K562 (cell line): ENCODE results near the gene PFKL. TPM values are rescaled to one million over a fixed set of nuclear protein-coding genes. Genes with fewer than 3 reads are reported as not detected.

Source experiments
- ATAC-seq: fragments of 200-7000 bp; cut with Tn5 transposase; 3 replicates; pipeline ENCODE4 v1.9.1; 2020; ENCODE audit warnings: moderate library complexity
- BruUV-seq: library from RNA; stranded (reverse); fragments of 400-500 nt; replicated peaks from 2 replicates; lab custom pipeline; 2021; lab: Mats Ljungman, UMichigan
- CTCF ChIA-PET: fragments of 300-600 bp; formaldehyde crosslinking; extraction: SDS; loops from one replicate; lab custom pipeline; 2021; ENCODE audit warnings: low intra/inter-chr PET ratio; lab: Yijun Ruan, JAX
- POLR2A ChIA-PET: fragments of 300-600, 350-650 bp; sonication (Branson Sonifier 250); formaldehyde crosslinking; extraction: SDS; loops from one replicate; lab custom pipeline; 2021; ENCODE audit warnings: antibody characterized with exemption, inconsistent platforms; lab: Yijun Ruan, JAX
- DNase-seq, 4 experiments: peaks; one replicate each; pipeline versions ENCODE4 v3.0.0 to v3.0.0-alpha.2; 2011 to 2018; ENCODE audit warnings: low spot score in 3 of 4, mixed read lengths in 3 of 4; ENCODE audit errors: extremely low read depth in 1 of 4
- FAIRE-seq: peaks from 2 replicates; lab custom pipeline; 2011; peaks lifted over from hg19 to GRCh38; lab: Jason Lieb, UNC
- H2AFZ ChIP-seq: 2 replicates; pipeline ENCODE4 v1.6.0; 2011; ENCODE audit warnings: low read depth, low read length, control low read depth, inconsistent platforms
- H3K27ac ChIP-seq: fragments of 200-600 bp; 3 replicates; pipeline ENCODE4 v1.8.0; 2011; ENCODE audit warnings: low read depth, mild to moderate bottlenecking, control low read depth, inconsistent platforms, low read length, moderate library complexity, mixed read lengths; ENCODE audit errors: extremely low read depth
- H3K27me3 ChIP-seq, 2 experiments: fragments of 300-600 bp in 1 of 2; 2 replicates in 1 of 2; 3 replicates in 1 of 2; pipeline versions ENCODE4 v1.6.0 to v1.8.0; 2011; ENCODE audit warnings: inconsistent platforms in 2 of 2, low read length in 2 of 2, mild to moderate bottlenecking in 1 of 2, mixed read lengths in 1 of 2, moderate library complexity in 1 of 2; ENCODE audit not compliant: control insufficient read depth in 2 of 2, insufficient read depth in 2 of 2
- H3K36me3 ChIP-seq: fragments of 300-600 bp; 3 replicates; pipeline ENCODE4 v1.8.0; 2011; ENCODE audit warnings: mild to moderate bottlenecking, low read length, inconsistent platforms; ENCODE audit not compliant: control insufficient read depth, insufficient read depth
- H3K4me1 ChIP-seq, 2 experiments: fragments of 200-600 bp in 1 of 2; replicated peaks in 1 of 2; 2 replicates in 1 of 2; 3 replicates in 1 of 2; pipeline versions ENCODE4 v1.5.1 to v1.8.0; 2011; ENCODE audit warnings: inconsistent platforms in 2 of 2, low read length in 2 of 2, mild to moderate bottlenecking in 1 of 2, mixed read lengths in 1 of 2, moderate library complexity in 1 of 2; ENCODE audit not compliant: control insufficient read depth in 2 of 2, insufficient read depth in 2 of 2
- H3K4me2 ChIP-seq: 2 replicates; pipeline ENCODE4 v1.6.1; 2011; ENCODE audit warnings: low read length, control low read depth, inconsistent platforms, mixed read lengths; ENCODE audit not compliant: insufficient read depth
- H3K4me3 ChIP-seq: fragments of 200-600 bp; sonication (generic), shearing (Covaris generic); 2 replicates; pipeline ENCODE4 v1.5.1; 2016; ENCODE audit warnings: control low read depth, inconsistent platforms
- H3K79me2 ChIP-seq: fragments of 200-600 bp; 3 replicates; pipeline ENCODE4 v1.8.0; 2011; ENCODE audit warnings: low read length, inconsistent platforms; ENCODE audit not compliant: control insufficient read depth, insufficient read depth
- H3K9ac ChIP-seq, 2 experiments: 2 replicates each; pipeline versions ENCODE4 v1.6.0 to v1.6.1; 2011; ENCODE audit warnings: low read depth in 2 of 2, low read length in 2 of 2, control low read depth in 1 of 2, inconsistent platforms in 1 of 2, mild to moderate bottlenecking in 1 of 2, mixed read lengths in 1 of 2; ENCODE audit not compliant: insufficient read depth in 1 of 2
- H3K9me1 ChIP-seq: one replicate; pipeline ENCODE4 v1.6.0; 2011; ENCODE audit warnings: inconsistent platforms, mild to moderate bottlenecking, low read length, moderate library complexity; ENCODE audit not compliant: control insufficient read depth, insufficient read depth
- H3K9me3 ChIP-seq: replicated peaks from 2 replicates; pipeline ENCODE4 v1.5.1; 2011; ENCODE audit warnings: low read depth, low read length, inconsistent platforms; ENCODE audit not compliant: control insufficient read depth, insufficient read depth
- H4K20me1 ChIP-seq: replicated peaks from 2 replicates; pipeline ENCODE4 v1.6.1; 2011; ENCODE audit warnings: low read length, inconsistent platforms, mixed read lengths; ENCODE audit not compliant: control insufficient read depth, insufficient read depth
- BRD9 ChIP-seq: fragments of 450-650 bp; IDR thresholded peaks from 2 replicates; pipeline ENCODE4 v1.6.1; 2018; ENCODE audit warnings: low read depth; ENCODE audit not compliant: partially characterized antibody
- CAMTA2 ChIP-seq: fragments of 250-450 bp; sonication (Bioruptor Pico); conservative IDR thresholded peaks from 2 replicates; pipeline ENCODE4 v1.5.1; 2022
- CGGBP1 ChIP-seq: fragments of 250-450 bp; sonication (Bioruptor Pico); IDR thresholded peaks from 2 replicates; pipeline ENCODE4 v1.9.0; 2021; ENCODE audit warnings: mild to moderate bottlenecking
- MAZ ChIP-seq, 2 experiments: fragments of 450-650 bp in 1 of 2; sonication (generic) in 1 of 2; formaldehyde crosslinking; IDR thresholded peaks in 1 of 2; conservative IDR thresholded peaks in 1 of 2; 2 replicates each; pipeline versions ENCODE4 v1.4.0 to v1.5.0; 2020; ENCODE audit warnings: mild to moderate bottlenecking in 1 of 2, missing genetic modification reagents in 1 of 2
- MCM5 ChIP-seq: fragments of 450-650 bp; IDR thresholded peaks from 2 replicates; pipeline ENCODE4 v1.6.1; 2016; ENCODE audit warnings: low read depth
- RFX1 ChIP-seq: fragments of 450-650 bp; IDR thresholded peaks from 2 replicates; pipeline ENCODE4 v1.6.1; 2016; ENCODE audit warnings: mild to moderate bottlenecking, moderate library complexity
- TARDBP ChIP-seq: fragments of 450-650 bp; IDR thresholded peaks from 2 replicates; pipeline ENCODE4 v1.6.1; 2016
- ZNF518B ChIP-seq: fragments of 250-450 bp; sonication (Bioruptor Pico); IDR thresholded peaks from 2 replicates; pipeline ENCODE4 v1.5.0; 2021; ENCODE audit warnings: mild to moderate bottlenecking, moderate library complexity
- ZNF740 ChIP-seq, 3 experiments: fragments of 200-800 bp in 1 of 3; sonication (Bioruptor generic) in 1 of 3; sonication (generic) in 1 of 3; formaldehyde crosslinking in 1 of 3; IDR thresholded peaks; 2 replicates each; pipeline versions ENCODE4 v1.6.1 to v1.8.0; 2016 to 2022; ENCODE audit warnings: mild to moderate bottlenecking in 2 of 3, missing compliant biosample characterization in 2 of 3, missing genetic modification characterization in 2 of 3, missing genetic modification reagents in 1 of 3
- ZNF778 ChIP-seq: fragments of 450-650 bp; formaldehyde crosslinking; IDR thresholded peaks from 2 replicates; pipeline ENCODE4 v1.4.0; 2020; ENCODE audit warnings: mild to moderate bottlenecking, moderate library complexity
- WGBS: fragments of 100-300 bp; shearing (Covaris generic); methylation state at CpG from one replicate; pipeline ENCODE4 v1.1.6; 2016; ENCODE audit warnings: low coverage, mixed read lengths; ENCODE audit not compliant: insufficient coverage; ENCODE audit errors: missing lambda C conversion rate; 5-methylcytosine and 5-hydroxymethylcytosine counted together
- in situ Hi-C: fragments of 300-500 bp; cut with MboI; formaldehyde crosslinking; loops from 4 replicates; pipeline ENCODE4 v1.15.0; 2018; ENCODE audit warnings: inconsistent platforms, mixed read lengths
- intact Hi-C: fragments of 100-400 bp; cut with micrococcal nuclease; formaldehyde crosslinking; loops from 2 replicates; pipeline ENCODE4 v1.14.2; 2022
- polyA plus RNA-seq, 8 experiments: library from polyadenylated mRNA; depleted of rRNA in 4 of 8; stranded (reverse) in 5 of 8; unstranded in 3 of 8; fragments of >200 nt; fragmentation: Nextera tagmentation in 2 of 8; fragmentation: Illumina TruSeq in 1 of 8; extraction: Ambion mirVana in 2 of 8; extraction: Trizol in 1 of 8; gene quantifications; 2 replicates each; pipeline versions ENCODE4 v1.2.1 to v1.2.3, GENCODE V29; 2011 to 2014; ENCODE audit warnings: inconsistent platforms in 1 of 8, missing spikeins in 1 of 8
- total RNA-seq, 7 experiments: library from RNA; depleted of rRNA in 6 of 7; stranded (reverse); fragments of >200 nt in 6 of 7; fragmentation: Illumina TruSeq in 2 of 7; extraction: Trizol in 2 of 7; gene quantifications; 2 replicates each; pipeline versions ENCODE4 v1.2.1 to v1.2.3, GENCODE V29; 2011 to 2021; ENCODE audit warnings: low replicate concordance in 1 of 7
- TF ChIP-seq, protein P1 (sequence below): fragments of 450-650 bp; IDR thresholded peaks from 2 replicates; pipeline ENCODE4 v1.6.1; 2017; ENCODE audit warnings: antibody characterized with exemption
- TF ChIP-seq, protein P2 (sequence below): fragments of 250-450 bp; sonication (Bioruptor Pico); IDR thresholded peaks from 2 replicates; pipeline ENCODE4 v1.9.0; 2021; ENCODE audit warnings: mild to moderate bottlenecking, inconsistent platforms

The PFKL gene
- total and polyA plus RNA-seq, 9 of the 15 experiments (the other 6 are each of a cell fraction or from before 2014, with no cell fraction given): 1.1 to 124 (median 45.6) TPM

DNA sequence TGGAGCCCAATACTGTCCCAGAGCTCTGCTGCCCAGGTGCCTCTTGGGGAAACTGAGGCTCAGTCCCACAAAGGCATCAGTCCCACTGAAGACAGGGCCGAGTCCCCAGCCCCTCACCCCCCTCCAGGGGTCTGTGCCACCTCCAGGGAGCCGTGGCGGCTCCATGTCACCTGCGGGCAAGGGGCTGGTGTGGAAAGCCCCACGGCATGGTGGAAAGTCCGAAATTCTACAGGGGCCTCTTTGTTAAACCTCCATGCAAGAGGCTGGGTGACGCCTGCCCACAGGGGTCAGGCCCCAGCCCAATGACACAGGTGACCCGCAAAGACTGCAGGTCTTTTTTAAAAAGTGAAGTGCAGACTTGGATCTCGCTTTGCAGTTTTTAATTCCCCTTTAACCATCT lies 17.5 kb upstream of the PFKL start:
- POLR2A ChIA-PET: interaction anchor here (0.6 kb wide), 2 partner anchors 12 to 160 kb away, joined by 3 read pairs; no protein-coding TSS in a partner anchor
- no peak for ATAC-seq
- Histone ChIP-seq H3K4me3 (no peak overlapping the region), H3K27me3 (peaks cover 45 to 72% of the 10 kb centered on the region in 2 experiments), H3K9me1 (no peaks in the 10 kb centered on the region), H3K79me2 (no peaks in the 10 kb centered on the region), H3K9me3 (no peaks in the 10 kb centered on the region), H2AFZ (no peak overlapping the region), H4K20me1 (peaks cover 14% of the 10 kb centered on the region), H3K27ac (no peak overlapping the region), H3K9ac (no peak overlapping the region), H3K36me3 (no peaks in the 10 kb centered on the region), H3K4me1 (peaks cover 0 to 31% of the 10 kb centered on the region in 2 experiments; a peak in 2 of 5 replicates), H3K4me2 (no peak overlapping the region)
- no peak for DNase-seq
- CTCF ChIA-PET: no interaction called here
- intact Hi-C loops (no loop called here), in situ Hi-C loops (loop anchor here (25.0 kb wide), 1 partner anchor 120 kb away; no protein-coding TSS in a partner anchor)
- WGBS: 9% methylated on average over 9 of the region's 9 CpGs
- FAIRE-seq: no peak
- BruUV-seq: no TSS peak
- TF ChIP-seq, protein P1, sequence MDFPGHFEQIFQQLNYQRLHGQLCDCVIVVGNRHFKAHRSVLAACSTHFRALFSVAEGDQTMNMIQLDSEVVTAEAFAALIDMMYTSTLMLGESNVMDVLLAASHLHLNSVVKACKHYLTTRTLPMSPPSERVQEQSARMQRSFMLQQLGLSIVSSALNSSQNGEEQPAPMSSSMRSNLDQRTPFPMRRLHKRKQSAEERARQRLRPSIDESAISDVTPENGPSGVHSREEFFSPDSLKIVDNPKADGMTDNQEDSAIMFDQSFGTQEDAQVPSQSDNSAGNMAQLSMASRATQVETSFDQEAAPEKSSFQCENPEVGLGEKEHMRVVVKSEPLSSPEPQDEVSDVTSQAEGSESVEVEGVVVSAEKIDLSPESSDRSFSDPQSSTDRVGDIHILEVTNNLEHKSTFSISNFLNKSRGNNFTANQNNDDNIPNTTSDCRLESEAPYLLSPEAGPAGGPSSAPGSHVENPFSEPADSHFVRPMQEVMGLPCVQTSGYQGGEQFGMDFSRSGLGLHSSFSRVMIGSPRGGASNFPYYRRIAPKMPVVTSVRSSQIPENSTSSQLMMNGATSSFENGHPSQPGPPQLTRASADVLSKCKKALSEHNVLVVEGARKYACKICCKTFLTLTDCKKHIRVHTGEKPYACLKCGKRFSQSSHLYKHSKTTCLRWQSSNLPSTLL: no peak
- no peak for TF ChIP-seq CAMTA2 (CRISPR knock-in tag)
- TF ChIP-seq CGGBP1 (CRISPR knock-in tag): no peak
- TF ChIP-seq ZNF518B (CRISPR knock-in tag): no peak
- TF ChIP-seq TARDBP: no peak
- no peak for TF ChIP-seq ZNF778 (CRISPR knock-in tag)
- TF ChIP-seq BRD9: no peak
- no peak for TF ChIP-seq MCM5
- TF ChIP-seq RFX1: no peak
- TF ChIP-seq ZNF740 (CRISPR knock-in tag; IDR thresholded peaks at IDR 0.05): no peak
- TF ChIP-seq ZNF740 (tag; IDR thresholded peaks at IDR 0.05): no peak
- TF ChIP-seq MAZ (CRISPR knock-in tag; conservative IDR thresholded peaks at IDR 0.05 in 1 of 2, IDR thresholded peaks at IDR 0.05 in 1 of 2): no peak
- TF ChIP-seq, protein P2, sequence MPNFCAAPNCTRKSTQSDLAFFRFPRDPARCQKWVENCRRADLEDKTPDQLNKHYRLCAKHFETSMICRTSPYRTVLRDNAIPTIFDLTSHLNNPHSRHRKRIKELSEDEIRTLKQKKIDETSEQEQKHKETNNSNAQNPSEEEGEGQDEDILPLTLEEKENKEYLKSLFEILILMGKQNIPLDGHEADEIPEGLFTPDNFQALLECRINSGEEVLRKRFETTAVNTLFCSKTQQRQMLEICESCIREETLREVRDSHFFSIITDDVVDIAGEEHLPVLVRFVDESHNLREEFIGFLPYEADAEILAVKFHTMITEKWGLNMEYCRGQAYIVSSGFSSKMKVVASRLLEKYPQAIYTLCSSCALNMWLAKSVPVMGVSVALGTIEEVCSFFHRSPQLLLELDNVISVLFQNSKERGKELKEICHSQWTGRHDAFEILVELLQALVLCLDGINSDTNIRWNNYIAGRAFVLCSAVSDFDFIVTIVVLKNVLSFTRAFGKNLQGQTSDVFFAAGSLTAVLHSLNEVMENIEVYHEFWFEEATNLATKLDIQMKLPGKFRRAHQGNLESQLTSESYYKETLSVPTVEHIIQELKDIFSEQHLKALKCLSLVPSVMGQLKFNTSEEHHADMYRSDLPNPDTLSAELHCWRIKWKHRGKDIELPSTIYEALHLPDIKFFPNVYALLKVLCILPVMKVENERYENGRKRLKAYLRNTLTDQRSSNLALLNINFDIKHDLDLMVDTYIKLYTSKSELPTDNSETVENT (CRISPR knock-in tag): no peak
